Measurements from ENCODE around the gene WDR75. TPM values are rescaled to one million over a fixed set of nuclear protein-coding genes. Genes with fewer than 3 reads are reported as not detected.

The WDR75 gene
- total and polyA plus RNA-seq, 2 of the 4 experiments (the other 2 are of a cell fraction): 21.7 to 52.2 TPM

DNA sequence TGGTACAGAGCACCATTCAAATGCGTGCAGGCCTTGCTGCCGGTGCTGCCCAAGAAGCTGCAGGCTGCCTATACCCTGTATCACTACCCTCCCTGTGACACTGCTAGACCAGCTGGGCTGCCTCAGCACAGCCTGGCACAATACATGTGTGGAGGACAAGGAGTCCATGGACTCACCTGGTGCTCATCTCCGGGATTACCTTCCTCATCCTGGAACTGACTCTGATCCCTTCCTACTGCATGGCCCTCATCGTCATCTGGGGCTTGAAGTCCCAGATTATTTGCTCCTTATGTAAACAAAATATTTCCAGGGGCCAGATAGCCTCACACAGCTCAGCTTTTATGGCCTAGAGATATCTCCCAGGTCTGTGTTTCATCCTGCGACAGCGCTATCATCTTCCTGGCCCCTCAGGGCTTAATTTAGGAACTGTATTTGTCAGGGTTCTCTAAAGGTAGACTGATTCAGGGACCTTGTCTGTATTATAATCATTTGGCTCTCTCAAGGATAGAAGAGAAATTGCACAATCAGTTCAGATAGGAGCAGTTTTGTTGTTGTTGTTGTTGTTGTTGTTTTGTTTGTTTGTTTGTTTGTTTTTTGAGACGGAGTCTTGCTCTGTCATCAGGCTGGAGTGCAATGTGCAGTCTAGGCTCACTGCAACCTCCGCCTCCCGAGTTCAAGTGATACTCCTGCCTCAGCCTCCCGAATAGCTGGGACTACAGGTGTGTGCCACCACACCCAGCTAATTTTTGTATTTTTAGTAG lies 42.9 kb downstream of the WDR75 start:
- no peak overlapping the region for H3K56ac ChIP-seq (ENCODE audit: extremely low read depth, insufficient read depth, low read length)
- no peak overlapping the region for H4K8ac ChIP-seq (ENCODE audit: low read depth in 2 of 2, low read length in 2 of 2)
- H2AK5ac ChIP-seq (ENCODE audit: low read depth, low read length): no peak overlapping the region
- H3K14ac ChIP-seq (replicated peaks; ENCODE audit: low read depth, low read length): no peak overlapping the region
- H2AFZ ChIP-seq (replicated peaks; ENCODE audit: low read length, poor library complexity): no peak overlapping the region
- H2BK120ac ChIP-seq (ENCODE audit: low read depth, low read length): no peak overlapping the region
- no peaks in the 10 kb centered on the region for H4K20me1 ChIP-seq (ENCODE audit: insufficient read depth, low read length)
- H3K9me1 ChIP-seq (ENCODE audit: insufficient read depth, low read length): no peaks in the 10 kb centered on the region
- H3K18ac ChIP-seq (ENCODE audit: low read depth, low read length): no peak overlapping the region
- DNase-seq (no peak), ATAC-seq (ENCODE audit: low read depth) (no peak)
- H3K36me3 ChIP-seq (ENCODE audit: control insufficient read depth, insufficient read depth, low read length): no peaks in the 10 kb centered on the region
- no peak overlapping the region for H3K4me2 ChIP-seq (ENCODE audit: low read depth, low read length)
- no peak overlapping the region for H3K27ac ChIP-seq (ENCODE audit: insufficient read depth, low read length)
- no peak overlapping the region for H3K23ac ChIP-seq (ENCODE audit: low read depth, low read length)
- ChIA-PET CTCF (no interaction called here), POLR2A (ENCODE audit: unreplicated experiment) (no interaction called here)
- no peak overlapping the region for H4K91ac ChIP-seq (ENCODE audit: insufficient read depth, low read depth, low read length)
- H3K9me3 ChIP-seq (ENCODE audit: control insufficient read depth, insufficient read depth, low read length): no peaks in the 10 kb centered on the region
- intact Hi-C loops (cut with micrococcal nuclease) (no loop called here), in situ Hi-C loops (cut with MboI; ENCODE audit: low sequenced_read_pairs) (no loop called here), dilution Hi-C loops (cut with HindIII; ENCODE audit: low sequenced_read_pairs, unreplicated experiment) (no loop called here)
- no peak overlapping the region for H4K5ac ChIP-seq (ENCODE audit: low read depth, low read length)
- H2BK20ac ChIP-seq (ENCODE audit: low read depth, low read length): no peak overlapping the region
- H3K27me3 ChIP-seq (ENCODE audit: control insufficient read depth, insufficient read depth, low read length): no peaks in the 10 kb centered on the region
- H3K79me1 ChIP-seq (ENCODE audit: low read depth in 1 of 2, low read length in 2 of 2): no peaks in the 10 kb centered on the region
- BruUV-seq (replicated peaks): no TSS peak
- TF ChIP-seq CEBPB (IDR thresholded peaks at IDR 0.05; ENCODE audit: low read depth, low read length): peak; percentile 15; the same call in 1 of the 2 replicates
- TF ChIP-seq CHD1 (IDR thresholded peaks at IDR 0.05; ENCODE audit: low read depth, low read length): no peak
- no peak overlapping the region for H3K9ac ChIP-seq (ENCODE audit: low read depth, low read length)
- H3K4me1 ChIP-seq (ENCODE audit: control insufficient read depth, insufficient read depth, low read length): no peaks in the 10 kb centered on the region
- no peak overlapping the region for H2AK9ac ChIP-seq (replicated peaks; ENCODE audit: low read depth, low read length, poor library complexity)
- WGBS, 2 experiments (ENCODE audit: extremely low coverage in 2 of 2, insufficient read length in 1 of 2): 89% methylated on average over 2 of the region's 10 CpGs; no CpG with 5 or more reads in 1 of the 2 experiments
- no peak overlapping the region for H3K4ac ChIP-seq (ENCODE audit: low read depth, low read length)
- no peak overlapping the region for H3K4me3 ChIP-seq (ENCODE audit: insufficient read depth, low read depth, low read length)
- no peak overlapping the region for H2BK5ac ChIP-seq (ENCODE audit: low read depth, low read length, poor library complexity, severe bottlenecking)
- H2BK15ac ChIP-seq (ENCODE audit: low read depth, low read length): no peak overlapping the region

Measured in IMR-90 (cell line).